Umbilical cord (tissue), 2 donors: Measurements from ENCODE around the gene GOLGB1. TPM values are rescaled to one million over a fixed set of nuclear protein-coding genes. Genes with fewer than 3 reads are reported as not detected.

Experiments
- DNase-seq: peaks from one replicate; pipeline ENCODE4 v3.0.0-alpha.2; 2015; ENCODE audit warnings: low spot score
- total RNA-seq: library from RNA; depleted of rRNA; stranded (reverse); fragments of >200 nt; gene quantifications from one replicate; pipeline ENCODE4 v1.2.3, GENCODE V29; 2014; ENCODE audit warnings: low replicate concordance; ENCODE audit not compliant: insufficient read depth

GOLGB1 gene
- total RNA-seq, 1 donor from 2014 or later = 57.8 TPM

DNA sequence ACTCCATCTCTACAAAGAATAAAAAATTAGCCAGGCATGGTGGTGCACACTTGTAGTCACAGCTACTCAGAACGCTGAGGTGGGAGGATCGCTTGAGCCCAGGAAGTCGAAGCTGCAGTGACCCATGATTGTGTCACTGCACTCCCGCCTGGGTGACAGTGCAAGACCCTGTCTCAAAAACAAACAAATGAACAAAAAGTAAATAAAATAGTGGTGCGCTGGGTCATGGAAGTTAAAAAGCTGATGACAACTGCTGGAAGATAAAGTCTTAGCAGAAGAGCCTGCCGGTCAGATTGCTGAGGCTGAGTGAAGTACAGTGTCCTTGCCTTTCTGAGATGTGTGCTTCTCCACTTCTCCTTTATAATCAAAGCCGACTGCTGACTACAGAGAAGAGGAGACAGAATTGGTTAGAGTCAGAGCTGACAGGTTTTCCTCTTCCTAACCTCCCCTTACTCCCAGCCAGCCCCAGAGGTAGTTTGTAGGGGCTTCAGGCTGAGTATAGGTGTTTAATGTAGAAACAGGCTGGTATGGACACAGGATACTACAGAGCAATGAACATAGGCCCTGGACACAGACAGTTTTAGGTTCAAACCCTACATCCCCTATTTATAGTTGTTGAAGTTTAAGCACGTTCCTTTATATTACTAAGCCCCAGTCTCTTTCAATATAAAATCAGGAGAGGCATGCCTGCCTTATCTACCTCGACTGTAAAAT, 106.8 kb downstream of the GOLGB1 start:
- no peak for DNase-seq

DNA sequence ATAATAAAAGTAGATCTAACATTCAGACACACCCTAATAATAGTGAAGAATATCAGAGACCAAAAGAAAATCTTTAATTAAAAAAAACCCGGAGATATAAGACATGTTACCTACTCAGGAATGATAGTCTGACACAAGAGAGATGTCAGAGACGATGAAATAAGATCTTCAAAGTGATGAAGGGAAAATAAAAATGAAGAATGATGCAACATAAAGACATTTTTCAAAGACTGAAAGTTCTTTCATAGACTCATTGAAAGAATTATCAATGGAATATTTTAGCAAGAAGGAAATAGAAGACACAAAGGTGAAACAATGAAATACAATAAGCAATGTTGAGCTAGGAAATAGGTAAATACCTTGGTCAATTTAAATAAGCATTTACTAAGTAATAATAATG, 108.4 kb downstream of the GOLGB1 start:
- DNase-seq = no peak

- no peak for DNase-seq
Measured at GRCh38 chr3:121637922-121638321, 111.6 kb downstream of the GOLGB1 start.

DNA sequence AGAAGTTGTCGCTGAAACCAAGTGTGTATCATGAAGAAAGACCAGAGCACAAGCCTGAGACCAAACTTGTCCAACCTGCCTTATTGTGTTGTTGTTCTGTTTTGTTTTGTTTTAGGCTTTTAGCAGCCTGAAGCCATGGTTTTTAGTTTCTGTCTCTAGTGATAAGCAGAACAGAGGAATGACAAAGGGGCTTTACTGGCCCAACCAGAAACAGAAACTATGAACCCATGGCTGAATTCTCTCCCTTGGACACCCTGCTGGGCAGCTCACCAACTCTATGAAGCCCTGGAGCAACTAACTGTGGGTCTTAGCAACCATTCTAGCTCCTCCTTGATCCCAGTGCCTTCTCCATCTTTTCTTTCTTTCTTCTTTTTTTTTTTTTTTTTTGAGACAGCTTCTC, 119.2 kb downstream of the GOLGB1 start:
- DNase-seq = no peak

- DNase-seq = no peak
Measured at GRCh38 chr3:121629601-121630000, 119.9 kb downstream of the GOLGB1 start.

GRCh38 chr3:121627622-121628021, 121.9 kb downstream of the GOLGB1 start:
- DNase-seq = no peak

- DNase-seq = no peak
Measured at GRCh38 chr3:121627211-121627610, 122.3 kb downstream of the GOLGB1 start.

DNA sequence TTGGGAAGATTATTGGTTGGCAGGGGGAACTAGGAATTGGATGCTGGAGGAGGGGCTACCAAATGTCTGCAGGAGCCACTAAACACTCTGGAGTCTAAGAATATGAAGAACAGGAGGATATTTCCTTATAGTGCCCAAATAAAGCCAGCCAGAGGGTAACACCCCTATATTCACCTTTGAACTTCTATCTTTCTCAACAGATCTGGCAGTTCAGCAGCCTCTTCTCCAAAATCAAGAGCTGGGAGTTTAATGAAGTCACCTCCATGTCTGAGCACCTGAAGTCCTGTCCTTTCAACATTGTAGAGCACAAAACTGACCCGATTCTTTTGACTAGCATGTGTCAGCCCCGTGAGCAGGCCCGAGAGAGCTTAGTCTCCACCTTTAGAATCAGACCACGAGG, 123.0 kb downstream of the GOLGB1 start:
- DNase-seq = no peak

- DNase-seq = no peak
Measured at GRCh38 chr3:121624147-121624899, 125.2 kb downstream of the GOLGB1 start.

GRCh38 chr3:121621491-121621890, 128.1 kb downstream of the GOLGB1 start:
- no peak for DNase-seq

DNA sequence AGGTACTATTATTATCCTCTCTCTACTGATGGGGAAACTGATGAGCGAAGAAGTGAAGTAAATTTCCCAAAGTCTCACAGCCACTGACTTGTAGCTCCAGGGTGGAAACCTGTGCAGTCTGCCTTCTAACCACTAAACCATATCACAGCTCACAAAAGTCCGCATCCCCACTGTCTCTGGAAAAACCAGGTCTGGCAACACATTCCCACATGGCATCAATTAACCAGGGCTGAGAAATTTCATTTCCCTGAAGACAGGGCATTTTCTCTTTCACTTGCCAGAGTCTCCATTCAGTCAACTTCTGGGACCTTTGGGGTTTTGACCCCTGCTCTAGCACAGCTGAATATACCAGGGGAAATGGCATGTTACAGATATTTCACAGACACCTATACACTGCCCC, 129.8 kb downstream of the GOLGB1 start:
- no peak for DNase-seq

Other genes with a start within 250 kb of the GOLGB1 start
- 2.4 TPM for gene POLQ, start 203.8 kb downstream of the GOLGB1 start, total RNA-seq
- 16.1 TPM for gene ARGFX, start 181.8 kb downstream of the GOLGB1 start, total RNA-seq
- 2.2 TPM for gene FBXO40, start 156.4 kb downstream of the GOLGB1 start, total RNA-seq
- gene HCLS1, start 88.8 kb downstream of the GOLGB1 start, total RNA-seq = 31.3 TPM
- 29.1 TPM for gene IQCB1, start 85.3 kb upstream of the GOLGB1 start, total RNA-seq
- gene EAF2, start 85.5 kb upstream of the GOLGB1 start, total RNA-seq = 14.2 TPM
- 12.0 TPM for gene SLC15A2, start 144.7 kb upstream of the GOLGB1 start, total RNA-seq